Esophagus muscularis mucosa (tissue), 4 donors: ENCODE results near the gene EFHC2. TPM values are rescaled to one million over a fixed set of nuclear protein-coding genes. Genes with fewer than 3 reads are reported as not detected.

Experiments
- DNase-seq: peaks from one replicate; pipeline ENCODE4 v3.0.0-alpha.2; 2017; ENCODE audit errors: extremely low spot score
- H3K27ac ChIP-seq, 4 donors: fragments of 200-600 bp; sonication (generic); replicated peaks in 1 of 4; 1 replicate in 3 of 4; 2 replicates in 1 of 4; pipeline ENCODE4 v1.5.1; 2016 to 2019; ENCODE audit warnings: mild to moderate bottlenecking in 1 of 4
- H3K27me3 ChIP-seq, 4 donors: fragments of 200-600 bp; sonication (generic); one replicate each; pipeline versions ENCODE4 v1.5.1 to v1.6.0; 2016 to 2019
- H3K36me3 ChIP-seq, 4 donors: fragments of 200-600 bp; sonication (generic); one replicate each; pipeline ENCODE4 v1.5.1; 2016 to 2019
- H3K4me1 ChIP-seq, 4 donors: fragments of 200-600 bp; sonication (generic); one replicate each; pipeline ENCODE4 v1.5.1; 2016 to 2019
- H3K4me3 ChIP-seq, 4 donors: fragments of 200-600 bp; sonication (generic); 1 replicate in 2 of 4; 2 replicates in 2 of 4; pipeline ENCODE4 v1.5.1; 2016 to 2019; ENCODE audit warnings: mild to moderate bottlenecking in 4 of 4, moderate library complexity in 1 of 4
- H3K9me3 ChIP-seq, 4 donors: fragments of 200-600 bp; sonication (generic); 1 replicate in 3 of 4; 2 replicates in 1 of 4; pipeline ENCODE4 v1.5.1; 2016 to 2019
- CTCF ChIP-seq, 3 experiments: fragments of 200-600 bp in 2 of 3; fragments of 450-650 bp in 1 of 3; sonication (generic) in 2 of 3; IDR thresholded peaks; one replicate each; pipeline ENCODE4 v1.5.1; 2017 to 2019; ENCODE audit warnings: antibody characterized with exemption in 3 of 3, mild to moderate bottlenecking in 2 of 3, moderate library complexity in 1 of 3
- EP300 ChIP-seq: sonication (generic); formaldehyde crosslinking; IDR thresholded peaks from one replicate; pipeline ENCODE4 v1.6.1; 2017; ENCODE audit warnings: antibody characterized with exemption
- POLR2A ChIP-seq: fragments of 450-650 bp; IDR thresholded peaks from one replicate; pipeline ENCODE4 v1.6.1; 2017; ENCODE audit warnings: antibody characterized with exemption, moderate library complexity, mild to moderate bottlenecking, low read depth
- POLR2AphosphoS5 ChIP-seq, 2 donors: sonication (generic); formaldehyde crosslinking; IDR thresholded peaks; one replicate each; pipeline ENCODE4 v1.6.1; 2017; ENCODE audit warnings: antibody characterized with exemption in 2 of 2
- WGBS: methylation state at CpG from one replicate; pipeline ENCODE4 v1.1.5; 2018; 5-methylcytosine and 5-hydroxymethylcytosine counted together
- intact Hi-C: fragments of 100-400 bp; cut with DNase I; formaldehyde crosslinking; loops from one replicate; pipeline ENCODE4 v1.15.1; 2023
- total RNA-seq, 4 donors: library from RNA; depleted of rRNA; stranded (reverse); fragments of >200 nt; gene quantifications; one replicate each; pipeline versions ENCODE4 v1.1.0 to v1.2.1, GENCODE V29; 2016

The EFHC2 gene
- total RNA-seq, 4 donors from 2014 or later = 2.6 to 4.6 (median 3.1) TPM

GRCh38 chrX:44332437-44332836 lies 11.0 kb downstream of the EFHC2 start:
- H3K36me3 ChIP-seq = no peaks in the 10 kb centered on the region
- no peaks in the 10 kb centered on the region for H3K9me3 ChIP-seq
- H3K4me1 ChIP-seq = no peaks in the 10 kb centered on the region
- DNase-seq = no peak
- no peaks in the 10 kb centered on the region for H3K27me3 ChIP-seq
- WGBS = 0% methylated on average over 1 of the region's 1 CpG
- no peak overlapping the region for H3K4me3 ChIP-seq
- TF ChIP-seq CTCF (IDR thresholded peaks at IDR 0.05) (no peak), EP300 (no peak), POLR2AphosphoS5 (IDR thresholded peaks at IDR 0.05) (no peak), POLR2A (no peak)
- H3K27ac ChIP-seq = no peak overlapping the region
- intact Hi-C loops = no loop called here

- no peak for DNase-seq
- TF ChIP-seq EP300 (no peak), POLR2A (no peak), POLR2AphosphoS5 (IDR thresholded peaks at IDR 0.05) (no peak), CTCF (IDR thresholded peaks at IDR 0.05) (no peak)
- Histone ChIP-seq H3K4me3 (no peak overlapping the region), H3K9me3 (no peaks in the 10 kb centered on the region), H3K27me3 (no peaks in the 10 kb centered on the region), H3K4me1 (no peaks in the 10 kb centered on the region), H3K27ac (no peak overlapping the region), H3K36me3 (no peaks in the 10 kb centered on the region)
- intact Hi-C loops = no loop called here
- WGBS = 61% methylated on average over 3 of the region's 3 CpGs
These were observed 13.2 kb downstream of the EFHC2 start for GRCh38 chrX:44330227-44330626.

- Histone ChIP-seq H3K27ac (no peak overlapping the region), H3K27me3 (no peaks in the 10 kb centered on the region), H3K4me1 (no peaks in the 10 kb centered on the region), H3K9me3 (peaks cover 0 to 11% (median 0%) of the 10 kb centered on the region in 4 donors), H3K4me3 (no peak overlapping the region), H3K36me3 (no peaks in the 10 kb centered on the region)
- no peak for DNase-seq
- 89% methylated on average over 1 of the region's 1 CpG for WGBS
- TF ChIP-seq POLR2AphosphoS5 (IDR thresholded peaks at IDR 0.05) (no peak), POLR2A (no peak), CTCF (IDR thresholded peaks at IDR 0.05) (no peak)
- intact Hi-C loops = no loop called here
These were observed 23.9 kb downstream of the EFHC2 start for GRCh38 chrX:44319550-44319949.

- DNase-seq = no peak
- H3K27me3 ChIP-seq = no peaks in the 10 kb centered on the region
- no peak overlapping the region for H3K4me3 ChIP-seq
- H3K4me1 ChIP-seq = peaks cover 0 to 4% (median 0%) of the 10 kb centered on the region in 4 donors
- no peaks in the 10 kb centered on the region for H3K36me3 ChIP-seq
- intact Hi-C loops = no loop called here
- WGBS = 78% methylated on average over 2 of the region's 2 CpGs
- TF ChIP-seq EP300 (no peak), POLR2A (no peak), POLR2AphosphoS5 (IDR thresholded peaks at IDR 0.05) (no peak), CTCF (IDR thresholded peaks at IDR 0.05) (no peak)
- H3K9me3 ChIP-seq = peaks cover 0 to 11% (median 0%) of the 10 kb centered on the region in 4 donors
- H3K27ac ChIP-seq = no peak overlapping the region
These were observed 26.3 kb downstream of the EFHC2 start for GRCh38 chrX:44317181-44317580.

- intact Hi-C loops = no loop called here
- Histone ChIP-seq H3K36me3 (no peaks in the 10 kb centered on the region), H3K27ac (no peak overlapping the region), H3K4me3 (no peak overlapping the region), H3K27me3 (no peaks in the 10 kb centered on the region), H3K4me1 (peaks cover 0 to 4% (median 0%) of the 10 kb centered on the region in 4 donors), H3K9me3 (peaks cover 0 to 11% (median 0%) of the 10 kb centered on the region in 4 donors)
- no peak for TF ChIP-seq POLR2A
- no peak for TF ChIP-seq POLR2AphosphoS5 (IDR thresholded peaks at IDR 0.05)
- TF ChIP-seq EP300 = no peak
- no peak for TF ChIP-seq CTCF (IDR thresholded peaks at IDR 0.05)
- WGBS = 79% methylated on average over 5 of the region's 5 CpGs
- no peak for DNase-seq
These were observed 28.7 kb downstream of the EFHC2 start for GRCh38 chrX:44314808-44315207.
